ENCODE results near the gene FOXG1. TPM values are rescaled to one million over a fixed set of nuclear protein-coding genes. Genes with fewer than 3 reads are reported as not detected.

FOXG1 gene
- total RNA-seq, 1 experiment from 2014 or later: not detected

GRCh38 chr14:28755884-28756268 is 10.7 kb upstream of the FOXG1 start:
- Histone ChIP-seq H4K20me1 (ENCODE audit: insufficient read depth) (no peaks in the 10 kb centered on the region), H3K9ac (ENCODE audit: low read length) (no peak overlapping the region), H3K79me2 (ENCODE audit: insufficient read depth, low read length) (no peaks in the 10 kb centered on the region), H2AFZ (ENCODE audit: low read depth, low read length, poor library complexity, severe bottlenecking) (no peak overlapping the region), H3K4me3 (replicated peaks in 1 of 2; ENCODE audit: low read depth in 1 of 2, low read length in 2 of 2) (no peak overlapping the region), H3K4me2 (ENCODE audit: low read length) (no peak overlapping the region), H3K27ac (ENCODE audit: low read depth, low read length) (no peak overlapping the region), H3K9me3 (ENCODE audit: control insufficient read depth in 1 of 2, insufficient read depth in 1 of 2, low read depth in 1 of 2, low read length in 2 of 2) (peaks cover 0 to 13% of the 10 kb centered on the region in 2 experiments; a peak in 2 of 4 replicates), H3K4me1 (ENCODE audit: control insufficient read depth in 1 of 2, insufficient read depth in 2 of 2, low read length in 2 of 2) (no peaks in the 10 kb centered on the region), H3K27me3 (ENCODE audit: insufficient read depth, low read length) (no peaks in the 10 kb centered on the region), H3K36me3 (ENCODE audit: control insufficient read depth in 1 of 2, insufficient read depth in 2 of 2, low read length in 2 of 2) (no peaks in the 10 kb centered on the region), H3K9me2 (ENCODE audit: insufficient read depth) (no peaks in the 10 kb centered on the region)
- POLR2A ChIA-PET: no interaction called here
- TF ChIP-seq YY1 (IDR thresholded peaks at IDR 0.05; ENCODE audit: extremely low read depth, insufficient replicate concordance, low read depth, low read length) (no peak), TCF7L2 (IDR thresholded peaks at IDR 0.05; ENCODE audit: borderline replicate concordance, extremely low read depth, insufficient read depth, insufficient read length) (no peak), CEBPB (IDR thresholded peaks at IDR 0.05; ENCODE audit: low read depth) (no peak), ZFX (IDR thresholded peaks at IDR 0.05) (no peak), POLR2A (IDR thresholded peaks at IDR 0.05; ENCODE audit: borderline replicate concordance, extremely low read depth, insufficient read depth, insufficient read length) (no peak)
- BruUV-seq (replicated peaks): no TSS peak
- CTCF ChIA-PET: no interaction called here
- ATAC-seq (no peak), DNase-seq (ENCODE audit: low read depth, low spot score) (no peak)
- RAD21 ChIA-PET (ENCODE audit: low non-redundant PET in 1 of 2, low total read pairs in 2 of 2, uncharacterized antibody in 2 of 2, unreplicated experiment in 2 of 2): no interaction called here
- intact Hi-C loops (cut with micrococcal nuclease): loop anchor here (2.0 kb wide), 2 partner anchors 781 to 1515 kb away; no protein-coding TSS in a partner anchor

GRCh38 chr14:28756269-28756883 is 10.2 kb upstream of the FOXG1 start:
- Histone ChIP-seq H2AFZ (ENCODE audit: low read depth, low read length, poor library complexity, severe bottlenecking) (no peak overlapping the region), H3K79me2 (ENCODE audit: insufficient read depth, low read length) (no peaks in the 10 kb centered on the region), H3K27me3 (ENCODE audit: insufficient read depth, low read length) (no peaks in the 10 kb centered on the region), H3K9ac (ENCODE audit: low read length) (no peak overlapping the region), H4K20me1 (ENCODE audit: insufficient read depth) (no peaks in the 10 kb centered on the region), H3K9me3 (ENCODE audit: control insufficient read depth in 1 of 2, insufficient read depth in 1 of 2, low read depth in 1 of 2, low read length in 2 of 2) (peaks cover 0 to 17% of the 10 kb centered on the region in 2 experiments; a peak in 2 of 4 replicates), H3K36me3 (ENCODE audit: control insufficient read depth in 1 of 2, insufficient read depth in 2 of 2, low read length in 2 of 2) (no peaks in the 10 kb centered on the region), H3K4me2 (ENCODE audit: low read length) (no peak overlapping the region), H3K4me3 (replicated peaks in 1 of 2; ENCODE audit: low read depth in 1 of 2, low read length in 2 of 2) (no peak overlapping the region), H3K4me1 (ENCODE audit: control insufficient read depth in 1 of 2, insufficient read depth in 2 of 2, low read length in 2 of 2) (no peaks in the 10 kb centered on the region), H3K27ac (ENCODE audit: low read depth, low read length) (no peak overlapping the region), H3K9me2 (ENCODE audit: insufficient read depth) (no peaks in the 10 kb centered on the region)
- CTCF ChIA-PET: no interaction called here
- RAD21 ChIA-PET (ENCODE audit: low non-redundant PET in 1 of 2, low total read pairs in 2 of 2, uncharacterized antibody in 2 of 2, unreplicated experiment in 2 of 2): no interaction called here
- intact Hi-C loops (cut with micrococcal nuclease): no loop called here
- POLR2A ChIA-PET: no interaction called here
- no TSS peak for BruUV-seq (replicated peaks)
- ATAC-seq (no peak), DNase-seq (ENCODE audit: low read depth, low spot score) (no peak)
- TF ChIP-seq SIN3A (IDR thresholded peaks at IDR 0.05; ENCODE audit: low read depth) (no peak), CBX3 (IDR thresholded peaks at IDR 0.05; ENCODE audit: low read depth) (no peak), EZH2 (IDR thresholded peaks at IDR 0.05) (no peak), ATF3 (IDR thresholded peaks at IDR 0.05) (no peak), RAD21 (IDR thresholded peaks at IDR 0.05; ENCODE audit: low read depth) (no peak), FOSL1 (IDR thresholded peaks at IDR 0.05; ENCODE audit: low read depth) (no peak), EGR1 (IDR thresholded peaks at IDR 0.05; ENCODE audit: low read depth) (no peak), YY1 (IDR thresholded peaks at IDR 0.05; ENCODE audit: extremely low read depth, insufficient replicate concordance, low read depth, low read length) (no peak), MAX (IDR thresholded peaks at IDR 0.05) (no peak), SP1 (IDR thresholded peaks at IDR 0.05; ENCODE audit: low read depth) (no peak), ZBTB33 (IDR thresholded peaks at IDR 0.05; ENCODE audit: extremely low read depth, insufficient replicate concordance, low read length) (no peak), CTCF (IDR thresholded peaks at IDR 0.05 in 2 of 3, conservative IDR thresholded peaks at IDR 0.05 in 1 of 3; ENCODE audit: borderline replicate concordance in 1 of 3, insufficient read depth in 1 of 3, low read depth in 2 of 3, low read length in 2 of 3) (no peak)

Measured in HCT116 (cell line).